ENCODE results near the gene ZNF764.
"Not testable (repeated sequence)": the region's sequence is repeated elsewhere in the genome, so short reads cannot be mapped to it uniquely, and the experiment has no call there.

The ZNF764 gene

GRCh38 chr16:30539000-30539964, 18.9 kb downstream of the ZNF764 start:
- TF ChIP-seq POLR2AphosphoS5 (IDR thresholded peaks at IDR 0.05; ENCODE audit: low read depth, low read length), result no peak
- TF ChIP-seq TAF1 (IDR thresholded peaks at IDR 0.05; ENCODE audit: borderline replicate concordance, low read depth, low read length), result no peak
- no peak for TF ChIP-seq POLR2A (IDR thresholded peaks at IDR 0.05; ENCODE audit: low read depth, low read length)
- no peak for FAIRE-seq
- no peak for DNase-seq (ENCODE audit: insufficient read length)

GRCh38 chr16:30536391-30537024, 21.7 kb downstream of the ZNF764 start:
- not testable (repeated sequence) for FAIRE-seq; DNase-seq (ENCODE audit: insufficient read length)

- peak; percentile 77 for DNase-seq (ENCODE audit: insufficient read length)
- TF ChIP-seq POLR2AphosphoS5 (IDR thresholded peaks at IDR 0.05; ENCODE audit: low read depth, low read length) (peak; percentile 33; the same call in 1 of the 2 replicates), POLR2A (IDR thresholded peaks at IDR 0.05; ENCODE audit: low read depth, low read length) (peak; percentile 61), TAF1 (IDR thresholded peaks at IDR 0.05; ENCODE audit: borderline replicate concordance, low read depth, low read length) (0 out of 2 replicates have a peak, but pooled peaks have one; percentile 29)
- peak; percentile 70 for FAIRE-seq
These were observed 22.4 kb downstream of the ZNF764 start for GRCh38 chr16:30535777-30536190.

- TF ChIP-seq POLR2AphosphoS5 (IDR thresholded peaks at IDR 0.05; ENCODE audit: low read depth, low read length) (peak; percentile 89), TAF1 (IDR thresholded peaks at IDR 0.05; ENCODE audit: borderline replicate concordance, low read depth, low read length) (no peak), POLR2A (IDR thresholded peaks at IDR 0.05; ENCODE audit: low read depth, low read length) (peak; percentile 88)
- FAIRE-seq, result peak; percentile 42
- DNase-seq (ENCODE audit: insufficient read length), result no peak
These were observed 22.9 kb downstream of the ZNF764 start for GRCh38 chr16:30535106-30535776.

DNA sequence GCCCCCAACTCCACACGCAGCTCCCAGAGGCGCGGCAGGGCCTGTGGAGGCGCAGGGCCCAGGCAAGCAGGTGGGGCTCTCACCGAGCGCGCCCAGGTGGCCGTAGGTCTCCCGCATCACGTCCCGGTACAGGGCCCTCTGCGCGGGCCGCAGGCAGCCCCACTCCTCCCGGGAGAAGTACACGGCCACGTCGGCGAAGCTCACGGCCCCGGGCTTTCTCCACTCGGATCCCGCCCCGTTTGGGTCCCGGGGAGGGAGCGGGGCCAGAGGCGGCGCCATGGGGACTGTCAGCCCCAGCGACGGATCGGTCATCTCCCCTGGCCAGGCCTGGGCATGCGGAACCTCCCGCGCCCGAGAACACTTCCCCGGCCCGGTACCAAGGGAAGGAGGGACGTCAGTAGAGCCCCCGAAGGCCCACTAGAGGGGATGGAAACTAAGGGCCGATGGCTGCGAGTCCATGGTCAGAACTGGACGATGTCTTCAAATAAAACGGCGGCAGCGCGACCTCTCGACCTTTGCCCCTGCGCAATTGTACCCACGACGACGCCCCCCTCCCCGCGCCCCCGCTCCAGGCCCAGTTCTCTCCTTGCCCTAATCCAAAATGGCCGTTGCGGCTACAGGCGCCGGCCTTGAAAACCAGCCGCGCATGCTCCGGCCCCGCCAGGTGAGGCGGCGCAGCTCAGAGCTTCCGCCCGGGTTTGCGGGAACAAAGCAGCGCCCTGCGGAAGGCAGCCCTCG, 23.6 kb downstream of the ZNF764 start, which contains the start of gene ZNF747:
Gene ZNF747 (minus strand): TSS at position 491 of the 738 bp plus-strand sequence. CDS start 179 bp downstream, at position 312.
- TF ChIP-seq POLR2AphosphoS5 (IDR thresholded peaks at IDR 0.05; ENCODE audit: low read depth, low read length) (no peak), POLR2A (IDR thresholded peaks at IDR 0.05; ENCODE audit: low read depth, low read length) (peak; percentile 25; the same call in 1 of the 2 replicates), TAF1 (IDR thresholded peaks at IDR 0.05; ENCODE audit: borderline replicate concordance, low read depth, low read length) (peak; percentile 76)
- DNase-seq (ENCODE audit: insufficient read length) (peak; percentile 93), FAIRE-seq (peak; percentile 78)

- peak; percentile 60 for FAIRE-seq
- DNase-seq (ENCODE audit: insufficient read length), result no peak
- TF ChIP-seq POLR2A (IDR thresholded peaks at IDR 0.05; ENCODE audit: low read depth, low read length) (no peak), POLR2AphosphoS5 (IDR thresholded peaks at IDR 0.05; ENCODE audit: low read depth, low read length) (no peak), TAF1 (IDR thresholded peaks at IDR 0.05; ENCODE audit: borderline replicate concordance, low read depth, low read length) (no peak)
These were observed 24.3 kb downstream of the ZNF764 start for GRCh38 chr16:30533748-30534367.

DNA sequence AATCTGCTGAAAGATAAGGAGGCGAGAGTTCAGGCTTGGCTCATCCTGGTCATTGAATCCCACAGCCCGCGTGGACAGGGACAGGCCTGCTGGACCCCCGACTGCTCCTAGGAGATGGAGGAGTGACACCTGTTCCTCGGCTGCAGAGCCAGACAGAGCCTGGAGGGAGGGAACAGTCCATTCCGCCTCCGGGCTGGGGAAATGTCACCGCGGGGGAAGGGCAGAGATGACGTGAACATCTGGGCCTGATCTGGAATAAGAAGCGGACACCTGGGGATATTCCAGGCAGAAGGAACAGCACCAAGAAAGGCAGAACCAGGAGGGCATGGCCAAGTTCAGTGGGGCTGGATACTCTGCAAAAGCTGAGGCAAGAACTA, 25.0 kb downstream of the ZNF764 start:
- no peak for TF ChIP-seq TAF1 (IDR thresholded peaks at IDR 0.05; ENCODE audit: borderline replicate concordance, low read depth, low read length)
- TF ChIP-seq POLR2AphosphoS5 (IDR thresholded peaks at IDR 0.05; ENCODE audit: low read depth, low read length), result no peak
- no peak for TF ChIP-seq POLR2A (IDR thresholded peaks at IDR 0.05; ENCODE audit: low read depth, low read length)
- DNase-seq (ENCODE audit: insufficient read length) (no peak), FAIRE-seq (no peak)

- TF ChIP-seq POLR2A (IDR thresholded peaks at IDR 0.05; ENCODE audit: low read depth, low read length), result no peak
- TF ChIP-seq TAF1 (IDR thresholded peaks at IDR 0.05; ENCODE audit: borderline replicate concordance, low read depth, low read length), result no peak
- TF ChIP-seq POLR2AphosphoS5 (IDR thresholded peaks at IDR 0.05; ENCODE audit: low read depth, low read length), result no peak
- no peak for FAIRE-seq
These were observed 25.7 kb downstream of the ZNF764 start for GRCh38 chr16:30532285-30533145.

GRCh38 chr16:30530163-30531037, 27.8 kb downstream of the ZNF764 start:
- no peak for TF ChIP-seq POLR2AphosphoS5 (IDR thresholded peaks at IDR 0.05; ENCODE audit: low read depth, low read length)
- TF ChIP-seq TAF1 (IDR thresholded peaks at IDR 0.05; ENCODE audit: borderline replicate concordance, low read depth, low read length), result no peak
- no peak for TF ChIP-seq POLR2A (IDR thresholded peaks at IDR 0.05; ENCODE audit: low read depth, low read length)
- FAIRE-seq (no peak), DNase-seq (ENCODE audit: insufficient read length) (no peak)

More at GRCh38 chr16:30532285-30533145, 25.7 kb downstream of the ZNF764 start:
- no peak for DNase-seq (ENCODE audit: insufficient read length)
